Measurements from ENCODE around the gene SMCO2.

The SMCO2 gene

DNA sequence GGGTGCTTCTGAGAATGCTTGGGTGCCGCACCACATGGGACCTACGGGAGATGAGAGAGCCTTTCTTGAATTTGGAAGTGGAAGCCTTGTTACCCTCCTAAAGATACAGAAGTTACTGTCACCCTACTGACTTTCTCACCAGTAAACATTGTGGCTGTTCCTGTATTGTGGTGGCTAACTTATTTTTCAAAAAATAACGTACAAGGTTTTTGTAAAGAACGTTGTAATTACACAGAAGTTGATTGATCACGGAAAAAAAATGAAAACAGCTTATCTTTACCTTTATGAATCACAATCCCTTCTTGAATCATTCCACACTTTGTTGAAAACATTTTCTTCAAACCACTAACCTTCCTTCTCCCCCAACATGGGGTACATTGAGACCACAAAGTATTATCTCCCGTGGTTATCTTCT is 55.5 kb downstream of the SMCO2 start:
- no peak for DNase-seq

- no peak for DNase-seq
These were observed 58.0 kb downstream of the SMCO2 start for GRCh38 chr12:27504507-27504906.

DNA sequence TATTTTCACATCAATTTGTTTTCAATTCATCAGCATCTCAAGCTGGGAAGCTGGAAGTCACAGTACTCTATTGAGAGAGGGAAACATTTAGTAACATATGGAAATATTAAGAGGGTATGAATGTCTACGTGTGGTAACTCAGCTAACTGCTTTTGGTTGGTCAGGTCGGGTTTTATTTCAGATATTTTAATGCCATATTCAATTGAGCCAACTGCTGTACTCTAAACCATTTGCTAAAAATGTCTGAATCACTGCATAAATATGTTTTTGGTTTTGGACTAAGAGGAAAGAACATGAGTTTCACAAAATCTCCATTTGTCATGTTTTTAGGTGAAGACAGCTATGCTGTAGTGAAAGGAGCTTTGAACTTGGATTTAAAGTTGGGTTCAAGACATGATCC is 58.6 kb downstream of the SMCO2 start:
- DNase-seq: no peak

- DNase-seq: no peak
These were observed 59.2 kb downstream of the SMCO2 start for GRCh38 chr12:27505761-27506160.

GRCh38 chr12:27506645-27507189 is 60.2 kb downstream of the SMCO2 start:
- no peak for DNase-seq

DNA sequence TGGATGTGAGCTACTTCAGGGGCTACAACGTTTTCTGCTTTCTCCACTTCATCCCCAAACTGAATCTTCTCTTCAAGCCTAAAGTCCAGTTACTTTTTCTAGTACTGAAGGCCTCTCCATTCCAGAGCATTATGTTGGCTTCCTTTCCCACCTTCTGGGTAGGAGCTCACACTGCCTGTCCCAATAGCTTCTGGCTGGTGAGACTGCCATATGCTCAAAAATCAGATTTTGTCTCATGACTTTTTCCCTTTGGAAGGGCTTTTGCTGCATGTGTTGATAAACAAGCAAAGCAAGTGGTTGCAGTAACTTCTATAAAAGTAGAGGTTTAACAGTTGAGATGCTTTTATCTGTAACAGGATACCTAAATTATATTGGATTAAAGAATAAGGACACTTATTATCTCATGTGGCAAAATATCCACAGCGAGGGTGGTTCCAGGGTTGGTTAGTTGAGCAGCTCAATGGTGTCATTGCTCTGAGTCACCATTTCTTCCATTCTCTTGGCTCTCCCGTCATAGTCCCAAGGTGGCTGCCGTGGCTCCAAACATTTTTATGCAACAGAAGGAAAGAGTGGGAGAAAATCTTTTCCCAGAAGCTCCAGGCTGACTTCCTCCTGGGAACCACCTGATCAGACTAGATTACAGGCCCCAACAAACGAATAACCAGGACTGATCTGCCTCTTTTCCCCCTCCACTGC is 62.3 kb downstream of the SMCO2 start:
- DNase-seq: no peak

GRCh38 chr12:27511031-27511722 is 64.6 kb downstream of the SMCO2 start:
- no peak for DNase-seq

GRCh38 chr12:27511723-27512045 is 65.1 kb downstream of the SMCO2 start:
- DNase-seq: no peak

- DNase-seq: no peak
These were observed 66.8 kb downstream of the SMCO2 start for GRCh38 chr12:27513155-27513824.

DNA sequence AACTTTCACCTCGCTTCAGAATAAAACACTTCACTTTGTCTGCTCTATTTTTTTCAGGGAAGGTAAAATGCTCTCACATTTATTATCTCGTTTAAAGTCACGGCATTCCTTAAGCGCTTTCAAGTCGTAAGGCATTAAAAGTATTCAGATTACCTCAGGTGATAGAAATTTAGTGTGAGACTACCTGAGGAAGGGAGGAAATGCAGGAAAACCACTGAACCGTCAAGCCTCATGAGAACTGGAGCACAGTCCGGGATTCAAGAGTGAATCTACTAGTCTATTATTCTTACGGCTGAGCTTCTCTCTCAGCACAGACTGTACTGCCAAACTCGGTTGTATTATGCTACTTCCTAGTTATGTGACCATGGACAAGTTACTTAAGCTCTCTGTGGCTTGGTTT is 69.1 kb downstream of the SMCO2 start:
- no peak for DNase-seq

DNA sequence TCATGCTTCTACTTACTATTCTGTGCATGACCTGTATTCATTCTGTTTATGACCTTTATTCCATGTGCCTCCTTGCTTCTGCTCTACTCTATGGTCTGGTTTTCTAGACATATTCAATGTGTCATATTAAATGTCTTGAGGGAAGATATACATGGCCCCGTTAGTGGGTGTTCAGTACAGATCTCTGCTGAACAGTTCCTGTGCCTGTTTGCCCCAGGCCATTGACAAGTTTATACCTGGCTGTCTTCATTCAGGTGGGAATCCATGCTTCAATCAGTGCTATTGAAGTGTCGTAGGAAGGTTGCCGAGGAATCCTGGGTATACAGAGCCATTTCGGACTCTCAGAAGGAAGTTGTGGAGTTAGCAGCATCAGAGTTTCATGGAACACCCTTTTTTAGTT is 70.1 kb downstream of the SMCO2 start:
- no peak for DNase-seq

GRCh38 chr12:27517546-27517945 is 71.0 kb downstream of the SMCO2 start:
- no peak for DNase-seq

DNA sequence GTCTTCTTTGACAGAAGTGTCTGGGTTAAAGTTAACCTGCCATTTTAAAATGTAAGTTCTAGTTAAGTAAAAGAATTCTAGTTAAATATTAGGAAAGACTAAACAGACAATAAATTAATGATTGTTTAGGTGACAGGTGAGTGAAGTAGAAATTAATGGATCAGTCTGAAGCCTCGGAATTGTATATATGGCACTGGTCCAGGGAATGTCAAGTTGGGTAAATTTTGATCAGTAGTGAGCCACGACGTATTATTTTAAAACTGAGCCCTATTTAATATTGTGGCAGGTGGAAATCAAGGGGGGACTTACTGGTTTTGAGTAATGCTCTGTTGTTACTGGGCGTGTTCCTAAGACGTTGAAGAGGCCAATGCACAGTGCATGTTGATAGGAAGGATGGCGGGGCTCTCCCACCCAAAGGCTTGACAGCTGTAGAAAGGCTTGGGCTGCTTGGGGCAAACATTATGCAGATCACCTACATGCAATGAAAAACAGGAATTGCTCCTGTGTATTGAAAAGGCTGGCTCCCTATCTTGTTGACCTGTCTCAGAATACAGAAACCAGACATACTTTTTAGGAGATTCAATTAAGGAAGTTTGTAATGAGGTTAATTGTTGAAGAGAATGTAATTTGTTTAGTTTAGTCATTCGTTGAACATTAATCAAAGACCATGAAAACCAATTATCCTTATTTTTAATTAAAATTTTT is 71.6 kb downstream of the SMCO2 start:
- DNase-seq: no peak

DNA sequence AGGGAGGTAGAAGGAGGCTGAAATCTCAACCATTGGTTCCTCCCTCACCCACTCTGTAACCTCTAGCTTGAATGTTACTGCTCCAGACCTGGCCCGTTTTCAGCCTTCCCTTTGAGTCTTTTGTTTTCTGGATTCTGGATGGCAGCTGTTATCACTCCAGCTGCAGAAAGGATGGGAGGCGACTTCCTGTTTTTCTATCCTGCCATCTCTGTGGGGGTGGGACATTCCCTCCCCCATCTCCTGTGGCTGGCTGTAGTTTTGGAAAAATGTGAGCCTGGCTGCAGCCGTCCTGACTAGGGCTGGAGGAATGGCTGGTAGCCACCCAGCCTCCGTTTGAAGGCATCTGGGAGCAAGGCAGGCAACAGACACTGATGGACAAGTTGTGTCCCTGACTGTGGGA is 74.5 kb downstream of the SMCO2 start:
- no peak for DNase-seq

DNA sequence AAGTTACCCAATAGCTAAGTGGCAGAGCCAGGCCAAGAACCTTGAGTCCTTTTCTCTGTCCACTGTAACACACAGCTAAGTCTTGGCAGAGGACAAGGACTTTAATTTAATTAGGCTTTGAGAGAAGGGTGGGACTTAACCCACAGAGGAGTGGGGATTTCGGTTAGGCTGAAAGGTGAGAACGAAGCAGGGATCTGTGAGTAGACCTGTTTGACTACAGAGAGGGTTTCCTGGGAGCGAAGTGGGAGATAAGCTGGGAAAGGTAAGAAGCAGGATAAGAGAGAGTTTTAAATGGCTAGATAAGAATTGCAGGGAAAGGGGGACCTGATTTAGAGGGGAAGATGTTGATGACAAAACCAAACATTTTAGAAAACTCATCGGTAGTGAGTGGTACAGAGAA is 75.4 kb downstream of the SMCO2 start:
- no peak for DNase-seq

- no peak for DNase-seq
These were observed 76.7 kb downstream of the SMCO2 start for GRCh38 chr12:27523305-27523641.

GRCh38 chr12:27523642-27524493 is 77.3 kb downstream of the SMCO2 start, which contains the start of gene PPFIBP1:
PPFIBP1 (plus strand) TSS chr12:27524206; CDS start chr12:27633397, 109,191 bp downstream.
- DNase-seq: peak; percentile 95

DNA sequence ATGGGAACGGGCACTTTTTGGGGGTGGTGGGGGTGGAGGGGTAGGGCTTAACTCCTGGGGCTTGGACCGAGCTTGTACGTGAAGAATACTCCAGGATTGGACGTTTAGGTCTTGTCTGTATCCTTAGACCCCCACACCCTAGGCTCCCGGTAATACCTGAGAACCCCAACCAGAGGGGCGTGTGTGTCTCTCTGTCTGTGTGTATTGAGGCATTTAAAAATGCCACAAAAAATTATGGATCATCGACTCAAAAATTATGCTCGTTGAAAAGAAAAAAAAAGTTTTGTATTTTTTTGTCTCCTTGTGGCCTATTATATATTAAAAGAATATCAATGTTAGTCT is 77.9 kb downstream of the SMCO2 start:
- DNase-seq: no peak

- no peak for DNase-seq
These were observed 78.6 kb downstream of the SMCO2 start for GRCh38 chr12:27524839-27525753.

DNA sequence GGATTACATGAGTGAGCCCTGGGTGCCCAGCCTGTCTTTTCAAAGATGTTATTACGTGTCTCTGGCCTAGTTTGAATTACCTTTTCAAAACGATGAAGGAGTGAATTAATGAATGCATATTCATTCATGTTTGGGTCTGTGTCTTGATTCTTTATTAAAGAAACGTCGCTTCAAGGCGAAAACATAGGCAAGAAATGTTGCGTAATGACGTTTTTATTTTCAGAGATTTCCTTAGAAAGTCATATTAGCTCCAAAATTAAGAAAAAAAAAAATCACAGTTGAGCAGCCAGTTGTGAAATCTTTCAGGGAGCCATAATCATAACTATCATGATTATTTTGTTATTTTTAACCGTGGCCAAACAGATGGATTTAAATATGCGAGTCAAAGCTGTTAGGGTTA is 81.0 kb downstream of the SMCO2 start:
- DNase-seq: no peak

- no peak for DNase-seq
These were observed 82.3 kb downstream of the SMCO2 start for GRCh38 chr12:27528788-27529187.
